Daoy (cell line): ENCODE data around the gene BCL2L13. TPM values are rescaled to one million over a fixed set of nuclear protein-coding genes. Genes with fewer than 3 reads are reported as not detected.

Experiments
- DNase-seq: peaks from one replicate; pipeline ENCODE4 v3.0.0-alpha.2; 2015; ENCODE audit warnings: low read depth
- total RNA-seq: library from RNA; depleted of rRNA; stranded (reverse); fragments of >200 nt; shearing (Covaris generic); gene quantifications from 2 replicates; pipeline ENCODE4 v1.2.3, GENCODE V29; 2014; rRNA removed

The BCL2L13 gene
- total RNA-seq, 1 experiment from 2014 or later: 61.3 TPM

DNA sequence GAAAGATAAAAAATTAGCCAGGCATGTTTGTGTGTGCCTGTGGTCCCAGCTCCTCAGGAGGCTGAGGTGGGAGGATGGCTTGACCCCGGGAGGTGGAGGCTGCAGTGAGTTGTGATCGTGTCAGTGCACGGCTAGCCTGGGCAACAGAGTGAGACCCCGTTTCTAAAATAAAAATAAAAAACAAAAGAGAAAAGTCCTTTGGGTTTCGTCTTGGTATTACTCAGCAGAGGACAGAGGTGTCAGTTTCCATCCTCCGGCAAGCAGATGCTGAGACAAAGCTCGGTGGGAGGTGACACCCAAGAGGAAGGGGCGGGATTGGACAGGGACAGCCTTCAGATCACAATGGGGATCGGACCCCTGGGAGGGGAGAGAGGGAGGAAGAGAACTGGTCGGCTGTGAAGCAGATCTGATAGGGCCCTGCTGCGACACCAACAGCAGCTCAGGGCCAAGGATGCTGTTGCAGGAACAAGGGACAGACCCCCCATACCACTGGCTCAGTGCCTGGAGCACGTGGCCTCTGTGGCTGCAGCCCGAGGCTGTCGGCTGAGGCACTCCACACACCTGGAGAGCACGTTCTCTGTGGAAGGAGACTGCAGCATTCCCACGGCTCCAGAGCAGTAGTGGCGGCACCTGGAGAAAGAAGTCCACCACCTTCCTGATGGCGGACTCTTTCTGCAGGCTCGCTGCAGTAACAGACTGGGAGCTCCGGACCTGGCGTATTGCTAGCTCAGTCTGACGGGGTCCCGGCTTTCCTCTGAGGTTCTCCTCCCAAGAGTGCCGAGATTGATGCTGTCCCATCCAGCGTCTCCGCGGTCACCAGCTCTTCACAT lies 140.9 kb downstream of the BCL2L13 start:
- no peak for DNase-seq

GRCh38 chr22:17780116-17780740 lies 141.7 kb downstream of the BCL2L13 start:
- no peak for DNase-seq

Other genes with a start within 250 kb of the BCL2L13 start
- gene SLC25A18, start 75.3 kb upstream of the BCL2L13 start, total RNA-seq: 1.3 and 1.5 TPM in 2 replicates
- 123 and 124 TPM in 2 replicates for gene ATP6V1E1, start 10.0 kb upstream of the BCL2L13 start, total RNA-seq
- gene BID, start 135.7 kb downstream of the BCL2L13 start, total RNA-seq: 133 and 164 TPM in 2 replicates